Activated T-cell treated with anti-CD3 and anti-CD28 coated beads, Interleukin-2, amount 50 U/mL, for 4 hours (primary cell): ENCODE measurements around the gene KIF6. TPM values are rescaled to one million over a fixed set of nuclear protein-coding genes. Genes with fewer than 3 reads are reported as not detected.
"Not testable (repeated sequence)": the region's sequence is repeated elsewhere in the genome, so short reads cannot be mapped to it uniquely, and the experiment has no call there.

Experiments used
- ATAC-seq, 2 donors: fragments of 200-7000 bp; cut with Tn5 transposase; one replicate each; pipeline ENCODE4 v1.10.0; 2021
- DNase-seq: peaks from one replicate; pipeline ENCODE4 v3.0.0-alpha.2; 2020
- H3K27me3 Mint-ChIP-seq: one replicate; pipeline ENCODE4 v1.8.0; 2021; ENCODE audit warnings: low read depth, mixed read lengths
- H3K36me3 Mint-ChIP-seq: one replicate; pipeline ENCODE4 v1.8.0; 2022; ENCODE audit warnings: mixed read lengths; ENCODE audit not compliant: insufficient read depth
- H3K4me1 Mint-ChIP-seq: one replicate; pipeline ENCODE4 v1.8.0; 2021; ENCODE audit warnings: low read depth, mixed read lengths
- H3K4me3 Mint-ChIP-seq: one replicate; pipeline ENCODE4 v1.8.0; 2021; ENCODE audit warnings: mild to moderate bottlenecking, moderate library complexity, mixed read lengths
- H3K9me3 Mint-ChIP-seq: one replicate; pipeline ENCODE4 v1.8.0; 2021; ENCODE audit warnings: mixed read lengths
- total RNA-seq, 3 donors: library from RNA; stranded (reverse); gene quantifications; one replicate each; pipeline ENCODE4 v1.2.1, GENCODE V29; 2021

KIF6 gene
- total RNA-seq, 3 donors from 2014 or later = 0.18 to 0.41 (median 0.40) TPM

GRCh38 chr6:39296745-39297640 lies 428.2 kb downstream of the KIF6 start:
- DNase-seq = no peak
- Mint-ChIP-seq H3K36me3 (no peaks in the 10 kb centered on the region), H3K4me1 (no peaks in the 10 kb centered on the region), H3K27me3 (peaks cover 8% of the 10 kb centered on the region), H3K9me3 (no peaks in the 10 kb centered on the region), H3K4me3 (no peak overlapping the region)
- no peak for ATAC-seq

DNA sequence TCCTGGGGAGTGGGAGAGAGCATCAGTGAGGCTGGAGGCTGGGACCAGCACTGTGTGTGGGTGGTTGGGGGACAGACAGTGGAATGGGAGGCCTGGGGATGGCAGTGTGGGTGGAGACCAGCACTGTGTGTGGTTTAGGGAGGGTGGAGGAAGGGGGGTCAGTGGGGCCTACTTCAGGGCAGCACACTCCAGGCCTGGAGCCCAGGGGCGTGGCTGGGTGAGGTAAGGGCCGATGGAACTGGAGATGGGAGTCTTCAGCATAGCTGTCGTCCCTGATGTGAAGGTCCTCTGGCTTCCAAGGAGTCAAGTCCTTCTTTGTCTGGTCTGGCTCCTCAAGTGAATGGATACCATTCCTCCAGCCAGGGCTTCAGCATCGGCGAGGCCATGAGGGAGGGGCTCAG lies 429.6 kb downstream of the KIF6 start:
- H3K4me1 Mint-ChIP-seq = no peaks in the 10 kb centered on the region
- H3K9me3 Mint-ChIP-seq = no peaks in the 10 kb centered on the region
- no peak for DNase-seq
- H3K27me3 Mint-ChIP-seq = peaks cover 10% of the 10 kb centered on the region
- H3K36me3 Mint-ChIP-seq = no peaks in the 10 kb centered on the region
- no peak overlapping the region for H3K4me3 Mint-ChIP-seq
- no peak for ATAC-seq

DNA sequence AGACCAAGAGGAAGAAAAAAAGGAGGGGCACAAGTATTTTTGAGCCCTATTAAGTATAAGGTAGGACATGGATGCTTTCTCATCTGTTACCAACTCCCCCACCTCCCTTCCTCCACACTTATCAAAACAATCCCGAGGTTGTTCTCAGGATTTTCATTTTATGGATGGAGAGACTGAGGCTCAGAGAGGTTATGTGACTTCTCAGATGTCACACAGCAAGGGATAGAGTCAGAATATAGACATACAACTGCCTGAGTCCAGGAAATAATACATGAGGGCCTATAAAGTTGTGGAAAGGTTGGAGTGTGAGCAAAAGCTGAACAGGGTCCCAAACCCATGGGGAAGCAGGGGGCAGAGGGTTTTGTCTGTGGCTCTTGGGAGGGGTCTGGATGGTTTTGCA lies 430.3 kb downstream of the KIF6 start:
- no peak for ATAC-seq
- no peaks in the 10 kb centered on the region for H3K36me3 Mint-ChIP-seq
- no peak for DNase-seq
- H3K4me3 Mint-ChIP-seq = no peak overlapping the region
- H3K4me1 Mint-ChIP-seq = no peaks in the 10 kb centered on the region
- no peaks in the 10 kb centered on the region for H3K9me3 Mint-ChIP-seq
- H3K27me3 Mint-ChIP-seq = peaks cover 7% of the 10 kb centered on the region

GRCh38 chr6:39294133-39294532 lies 431.1 kb downstream of the KIF6 start:
- H3K36me3 Mint-ChIP-seq = no peaks in the 10 kb centered on the region
- no peaks in the 10 kb centered on the region for H3K9me3 Mint-ChIP-seq
- no peak overlapping the region for H3K4me3 Mint-ChIP-seq
- DNase-seq (no peak), ATAC-seq (no peak)
- H3K27me3 Mint-ChIP-seq = peaks cover 6% of the 10 kb centered on the region
- no peaks in the 10 kb centered on the region for H3K4me1 Mint-ChIP-seq

DNA sequence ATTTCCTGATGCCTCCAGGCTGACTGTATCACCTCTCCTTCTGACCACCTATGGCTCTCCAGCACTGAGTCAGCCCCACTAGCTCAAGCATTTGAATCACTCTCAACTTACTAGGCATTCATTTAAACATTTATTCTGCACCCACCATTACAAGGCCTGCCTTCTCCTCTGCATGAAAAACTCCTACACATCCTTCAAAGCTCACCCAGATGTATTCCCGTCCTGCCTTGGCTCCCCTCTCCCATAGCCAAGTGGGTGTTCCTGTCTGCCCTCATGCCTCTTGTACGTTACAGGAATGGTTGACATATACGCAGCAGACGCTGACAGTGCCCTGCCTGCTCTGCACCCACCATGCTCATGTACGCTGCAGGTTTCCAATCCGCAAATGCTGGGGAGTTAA lies 432.6 kb downstream of the KIF6 start:
- H3K27me3 Mint-ChIP-seq = peaks cover 6% of the 10 kb centered on the region
- H3K4me1 Mint-ChIP-seq = no peaks in the 10 kb centered on the region
- H3K36me3 Mint-ChIP-seq = no peaks in the 10 kb centered on the region

DNA sequence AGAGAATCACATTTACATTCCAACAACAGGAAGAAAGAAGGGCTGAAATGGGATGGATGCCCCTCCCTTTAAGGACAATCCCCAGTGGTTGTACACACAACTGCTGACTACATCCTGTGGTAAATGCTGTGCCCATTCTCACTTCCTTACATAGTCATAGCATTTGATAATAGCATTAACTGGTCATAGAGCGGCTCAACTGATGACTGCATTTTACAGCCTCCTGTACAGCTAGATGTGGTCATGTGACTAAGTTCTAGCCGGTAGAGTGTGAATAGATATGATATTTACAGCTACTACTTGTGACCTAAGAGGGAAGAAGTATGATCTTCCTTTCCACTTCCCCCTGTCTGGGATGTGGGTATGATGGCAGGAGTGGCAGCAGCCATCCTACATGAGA lies 435.7 kb downstream of the KIF6 start:
- H3K36me3 Mint-ChIP-seq = no peaks in the 10 kb centered on the region
- no peak for ATAC-seq
- peaks cover 9% of the 10 kb centered on the region for H3K27me3 Mint-ChIP-seq

More for the DNA sequence above, 432.6 kb downstream of the KIF6 start:
- no peak for ATAC-seq
- Mint-ChIP-seq H3K9me3 (no peaks in the 10 kb centered on the region), H3K4me3 (no peak overlapping the region)
- no peak for DNase-seq

DNA sequence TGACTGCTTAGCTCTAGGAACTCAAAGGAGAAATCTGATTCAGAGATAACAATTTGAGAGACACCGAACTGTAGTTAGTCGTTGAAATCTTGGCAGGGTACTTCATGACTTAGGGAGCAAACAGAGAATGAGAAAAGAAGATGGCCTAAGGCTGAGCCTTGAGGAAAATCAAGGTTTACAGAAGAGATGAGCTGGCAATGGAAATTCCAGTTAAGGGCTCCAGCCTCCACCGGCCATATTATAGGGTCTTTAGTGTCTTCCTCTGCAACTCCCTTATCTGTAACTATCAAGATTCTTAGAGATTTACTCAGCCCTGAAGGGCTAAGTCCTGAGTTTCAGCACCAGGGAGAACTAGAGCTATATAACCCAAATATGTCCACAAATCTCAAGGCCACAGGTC lies 437.6 kb downstream of the KIF6 start:
- no peak for ATAC-seq
- H3K4me1 Mint-ChIP-seq = no peaks in the 10 kb centered on the region
- peaks cover 8% of the 10 kb centered on the region for H3K27me3 Mint-ChIP-seq
- H3K4me3 Mint-ChIP-seq = no peak overlapping the region
- H3K36me3 Mint-ChIP-seq = no peaks in the 10 kb centered on the region
- H3K9me3 Mint-ChIP-seq = no peaks in the 10 kb centered on the region
- DNase-seq = no peak

More for the DNA sequence above, 435.7 kb downstream of the KIF6 start:
- no peak for DNase-seq
- Mint-ChIP-seq H3K4me3 (no peak overlapping the region), H3K9me3 (no peaks in the 10 kb centered on the region), H3K4me1 (no peaks in the 10 kb centered on the region)

DNA sequence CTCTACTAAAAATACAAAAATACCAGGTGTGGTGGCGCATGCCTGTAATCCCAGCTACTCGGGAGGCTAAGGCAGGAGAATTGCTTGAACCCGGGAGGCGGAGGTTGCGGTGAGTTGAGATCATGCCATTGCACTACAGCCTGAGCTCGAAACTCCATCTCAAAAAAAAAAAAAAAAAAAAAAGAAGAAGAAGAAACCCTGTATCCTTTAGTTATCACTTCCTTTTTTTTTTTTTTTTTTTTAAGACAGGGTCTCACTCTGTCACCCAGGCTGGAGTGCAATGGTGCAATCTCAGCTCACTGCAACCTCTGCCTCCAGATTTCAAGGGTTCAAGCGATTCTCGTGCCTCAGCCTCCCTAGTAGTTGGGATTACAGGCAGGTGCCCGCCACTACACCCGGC lies 438.6 kb downstream of the KIF6 start:
- not testable (repeated sequence) for H3K9me3 Mint-ChIP-seq, H3K36me3 Mint-ChIP-seq, H3K27me3 Mint-ChIP-seq, DNase-seq, H3K4me3 Mint-ChIP-seq, ATAC-seq, H3K4me1 Mint-ChIP-seq

GRCh38 chr6:39282774-39283173 lies 442.4 kb downstream of the KIF6 start:
- H3K9me3 Mint-ChIP-seq = no peaks in the 10 kb centered on the region
- no peaks in the 10 kb centered on the region for H3K36me3 Mint-ChIP-seq
- ATAC-seq = no peak
- peaks cover 4% of the 10 kb centered on the region for H3K27me3 Mint-ChIP-seq
- H3K4me3 Mint-ChIP-seq = no peak overlapping the region
- H3K4me1 Mint-ChIP-seq = no peaks in the 10 kb centered on the region
- no peak for DNase-seq

- DNase-seq = no peak
- no peaks in the 10 kb centered on the region for H3K36me3 Mint-ChIP-seq
- no peaks in the 10 kb centered on the region for H3K9me3 Mint-ChIP-seq
- H3K27me3 Mint-ChIP-seq = peaks cover 4% of the 10 kb centered on the region
- H3K4me1 Mint-ChIP-seq = no peaks in the 10 kb centered on the region
- no peak overlapping the region for H3K4me3 Mint-ChIP-seq
- ATAC-seq = peak in 1 of 2 donors; percentile 14
These were observed 443.8 kb downstream of the KIF6 start for GRCh38 chr6:39281312-39281980.

DNA sequence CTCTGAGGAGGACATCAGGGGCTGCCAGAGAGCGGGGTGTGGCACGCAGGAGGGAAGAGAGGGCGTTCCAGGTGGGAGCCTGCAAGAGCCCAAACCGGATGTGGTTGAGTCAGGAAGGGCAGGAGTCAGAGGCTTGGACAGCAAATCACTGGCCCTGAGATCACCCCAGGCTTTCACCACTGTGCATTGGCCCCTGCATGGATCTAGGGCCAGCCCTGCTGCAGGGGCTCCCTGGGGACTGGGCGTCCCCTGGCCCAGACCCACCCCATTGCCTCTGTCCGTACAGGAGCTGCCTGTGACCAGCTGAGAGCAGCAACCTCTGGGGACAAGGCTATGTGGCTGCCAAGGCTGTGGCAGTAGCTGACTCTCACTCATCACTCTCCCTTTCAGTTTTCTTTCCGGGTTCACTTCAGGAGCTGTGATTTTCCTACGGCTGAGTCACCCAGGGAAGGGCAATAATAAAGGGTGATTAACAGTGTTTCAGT lies 444.9 kb downstream of the KIF6 start:
- H3K4me1 Mint-ChIP-seq = no peaks in the 10 kb centered on the region
- no peaks in the 10 kb centered on the region for H3K9me3 Mint-ChIP-seq
- no peak for DNase-seq
- no peak overlapping the region for H3K4me3 Mint-ChIP-seq
- no peaks in the 10 kb centered on the region for H3K36me3 Mint-ChIP-seq
- peaks cover 1% of the 10 kb centered on the region for H3K27me3 Mint-ChIP-seq
- no peak for ATAC-seq

Other genes with a start within 250 kb of the KIF6 start
- gene DAAM2, start 67.0 kb upstream of the KIF6 start, total RNA-seq = under 1 TPM in 1 of 3 donors, not detected in 2; 0.05 TPM
- 1 to 10 TPM in 1 of 3 donors, under 1 TPM in 2; 0.71 to 1.2 (median 0.98) TPM for gene MOCS1, start 209.1 kb upstream of the KIF6 start, total RNA-seq